Body of pancreas (tissue), 4 donors: Measurements from ENCODE around the gene MAGI3. TPM values are rescaled to one million over a fixed set of nuclear protein-coding genes. Genes with fewer than 3 reads are reported as not detected.

ENCODE experiments used
- ATAC-seq: fragments of 150-250 bp; one replicate; pipeline ENCODE4 v1.9.1; 2016
- DNase-seq, 4 donors: peaks; one replicate each; pipeline ENCODE4 v3.0.0-alpha.2; 2019
- H3K27ac ChIP-seq, 4 donors: fragments of 200-600 bp; sonication (generic); 1 replicate in 3 of 4; 2 replicates in 1 of 4; pipeline versions ENCODE4 v1.5.1 to v1.6.1; 2016 to 2019; ENCODE audit warnings: mild to moderate bottlenecking in 1 of 4, mixed read lengths in 1 of 4, moderate library complexity in 1 of 4
- H3K27me3 ChIP-seq, 2 donors: fragments of 200-600 bp; sonication (generic); one replicate each; pipeline ENCODE4 v1.6.0; 2016; ENCODE audit warnings: mild to moderate bottlenecking in 1 of 2
- H3K36me3 ChIP-seq, 2 donors: fragments of 200-600 bp; sonication (generic); replicated peaks in 1 of 2; 2 replicates each; pipeline ENCODE4 v1.5.1; 2016; ENCODE audit warnings: low read depth in 2 of 2; ENCODE audit not compliant: insufficient read depth in 1 of 2
- H3K4me1 ChIP-seq: fragments of 200-600 bp; sonication (generic); one replicate; pipeline ENCODE4 v1.6.0; 2016
- H3K4me3 ChIP-seq, 2 donors: fragments of 200-600 bp; sonication (generic); 1 replicate in 1 of 2; 2 replicates in 1 of 2; pipeline ENCODE4 v1.5.1; 2016 to 2019
- H3K9me3 ChIP-seq, 3 donors: fragments of 200-600 bp; sonication (generic); 1 replicate in 2 of 3; 2 replicates in 1 of 3; pipeline ENCODE4 v1.5.1; 2016
- POLR2A ChIP-seq, 3 donors: fragments of 450-650 bp; IDR thresholded peaks; one replicate each; pipeline ENCODE4 v1.6.1; 2016; ENCODE audit warnings: antibody characterized with exemption in 3 of 3, mild to moderate bottlenecking in 2 of 3
- WGBS, 2 donors: methylation state at CpG; one replicate each; pipeline ENCODE4 v1.1.5; 2017; 5-methylcytosine and 5-hydroxymethylcytosine counted together
- intact Hi-C: fragments of 100-400 bp; cut with DNase I; formaldehyde crosslinking; loops from one replicate; pipeline ENCODE4 v1.15.1; 2023
- total RNA-seq, 2 donors: library from RNA; depleted of rRNA; stranded (reverse); fragments of >200 nt; gene quantifications; one replicate each; pipeline ENCODE4 v1.1.0, GENCODE V29; 2016
- TF ChIP-seq, protein P1 (sequence below), 7 experiments: fragments of 450-650 bp in 4 of 7; fragments of 200-600 bp in 3 of 7; sonication (generic) in 3 of 7; IDR thresholded peaks; one replicate each; pipeline ENCODE4 v1.5.1; 2016 to 2019; ENCODE audit warnings: antibody characterized with exemption in 7 of 7

MAGI3 gene
- total RNA-seq, 2 donors from 2014 or later: 38.4 to 75.8 TPM

DNA sequence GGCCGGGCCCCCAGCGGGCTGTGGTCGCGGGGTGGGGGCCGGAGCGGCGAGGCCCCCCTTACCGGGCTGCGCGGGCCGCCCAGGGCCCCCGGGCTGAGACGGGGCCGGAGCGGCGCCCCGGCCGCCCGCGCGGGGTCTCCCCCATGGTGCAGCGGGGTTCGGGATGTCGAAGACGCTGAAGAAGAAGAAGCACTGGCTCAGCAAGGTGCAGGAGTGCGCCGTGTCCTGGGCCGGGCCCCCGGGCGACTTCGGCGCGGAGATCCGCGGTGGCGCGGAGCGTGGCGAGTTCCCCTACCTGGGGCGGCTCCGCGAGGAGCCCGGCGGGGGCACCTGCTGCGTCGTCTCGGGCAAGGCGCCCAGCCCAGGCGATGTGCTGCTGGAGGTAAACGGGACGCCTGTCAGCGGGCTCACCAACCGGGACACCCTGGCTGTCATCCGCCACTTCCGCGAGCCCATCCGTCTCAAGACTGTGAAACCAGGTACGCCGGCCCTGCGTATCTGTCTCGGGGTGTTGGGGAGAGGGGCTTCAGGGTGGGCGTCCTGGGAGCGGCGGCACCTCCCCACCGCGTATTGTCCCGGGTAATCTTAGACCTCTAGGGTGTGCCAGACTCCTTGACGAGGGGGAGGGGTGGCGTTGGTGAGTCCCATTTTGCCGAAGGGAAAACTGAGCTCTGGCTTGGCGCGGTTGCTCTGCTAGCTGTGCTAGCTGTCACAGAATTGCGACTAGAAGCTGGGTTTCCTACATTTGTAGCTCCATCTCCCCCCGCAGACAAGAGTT, 745 bp downstream of the MAGI3 start:
- WGBS, 2 donors: 0 to 1% methylated on average over 10 to 64 of the region's 74 CpGs
- Histone ChIP-seq H3K4me3 (peak overlapping the region; percentile 93 to 95), H3K27me3 (no peaks in the 10 kb centered on the region), H3K4me1 (peaks cover 23% of the 10 kb centered on the region), H3K36me3 (no peaks in the 10 kb centered on the region), H3K27ac (peak overlapping the region; percentile 88 to 98 (median 95)), H3K9me3 (no peaks in the 10 kb centered on the region)
- TF ChIP-seq POLR2A (IDR thresholded peaks at IDR 0.05): peak in 1 of 3 donors; percentile 33
- TF ChIP-seq, protein P1, sequence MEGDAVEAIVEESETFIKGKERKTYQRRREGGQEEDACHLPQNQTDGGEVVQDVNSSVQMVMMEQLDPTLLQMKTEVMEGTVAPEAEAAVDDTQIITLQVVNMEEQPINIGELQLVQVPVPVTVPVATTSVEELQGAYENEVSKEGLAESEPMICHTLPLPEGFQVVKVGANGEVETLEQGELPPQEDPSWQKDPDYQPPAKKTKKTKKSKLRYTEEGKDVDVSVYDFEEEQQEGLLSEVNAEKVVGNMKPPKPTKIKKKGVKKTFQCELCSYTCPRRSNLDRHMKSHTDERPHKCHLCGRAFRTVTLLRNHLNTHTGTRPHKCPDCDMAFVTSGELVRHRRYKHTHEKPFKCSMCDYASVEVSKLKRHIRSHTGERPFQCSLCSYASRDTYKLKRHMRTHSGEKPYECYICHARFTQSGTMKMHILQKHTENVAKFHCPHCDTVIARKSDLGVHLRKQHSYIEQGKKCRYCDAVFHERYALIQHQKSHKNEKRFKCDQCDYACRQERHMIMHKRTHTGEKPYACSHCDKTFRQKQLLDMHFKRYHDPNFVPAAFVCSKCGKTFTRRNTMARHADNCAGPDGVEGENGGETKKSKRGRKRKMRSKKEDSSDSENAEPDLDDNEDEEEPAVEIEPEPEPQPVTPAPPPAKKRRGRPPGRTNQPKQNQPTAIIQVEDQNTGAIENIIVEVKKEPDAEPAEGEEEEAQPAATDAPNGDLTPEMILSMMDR (IDR thresholded peaks at IDR 0.05): peak in 1 of 7 experiments; percentile 9
- intact Hi-C loops: no loop called here
- ATAC-seq (peak; percentile 6), DNase-seq (peak; percentile 68 to 76 (median 71))

DNA sequence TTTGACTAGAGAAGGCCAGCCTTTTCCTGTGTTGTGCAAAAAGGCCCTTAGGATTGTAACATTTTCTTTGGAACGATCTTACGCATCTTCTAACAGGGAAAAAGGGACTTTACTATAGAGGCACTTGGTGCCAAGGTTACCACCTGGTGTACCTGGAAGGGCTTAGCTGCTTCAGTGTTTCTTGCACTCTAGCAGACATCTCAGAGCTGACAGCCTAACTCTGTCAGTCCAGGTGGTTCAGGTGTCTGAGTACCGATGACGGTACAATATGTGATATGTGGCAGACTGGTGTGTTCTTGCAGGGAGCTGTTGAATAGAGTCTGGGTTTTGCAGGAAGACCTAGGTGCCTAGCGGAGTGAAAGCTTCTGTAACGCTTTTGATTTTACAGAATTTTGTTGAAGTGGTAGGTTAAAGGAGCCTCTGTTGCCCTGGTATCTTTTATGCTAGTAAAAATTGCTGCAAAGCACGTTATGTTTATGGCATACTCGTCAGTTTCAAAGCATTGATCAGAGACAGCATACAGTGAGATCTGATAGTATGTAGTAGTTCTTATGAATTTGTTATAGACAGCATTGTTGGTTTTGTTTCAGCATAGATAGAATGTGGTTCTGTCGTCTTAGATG, 1.4 kb downstream of the MAGI3 start:
- 0 to 3% methylated on average over 9 of the region's 9 CpGs for WGBS, 2 donors
- ATAC-seq (peak; percentile 5), DNase-seq (peak; percentile 34 to 59 (median 56))
- Histone ChIP-seq H3K27ac (peak overlapping the region; percentile 88 to 98 (median 95)), H3K4me1 (peaks cover 25% of the 10 kb centered on the region), H3K27me3 (no peaks in the 10 kb centered on the region), H3K9me3 (no peaks in the 10 kb centered on the region), H3K36me3 (no peaks in the 10 kb centered on the region), H3K4me3 (peak overlapping the region; percentile 93 to 95)
- intact Hi-C loops: no loop called here
- TF ChIP-seq POLR2A (IDR thresholded peaks at IDR 0.05): no peak
- TF ChIP-seq, protein P1 (IDR thresholded peaks at IDR 0.05): no peak

DNA sequence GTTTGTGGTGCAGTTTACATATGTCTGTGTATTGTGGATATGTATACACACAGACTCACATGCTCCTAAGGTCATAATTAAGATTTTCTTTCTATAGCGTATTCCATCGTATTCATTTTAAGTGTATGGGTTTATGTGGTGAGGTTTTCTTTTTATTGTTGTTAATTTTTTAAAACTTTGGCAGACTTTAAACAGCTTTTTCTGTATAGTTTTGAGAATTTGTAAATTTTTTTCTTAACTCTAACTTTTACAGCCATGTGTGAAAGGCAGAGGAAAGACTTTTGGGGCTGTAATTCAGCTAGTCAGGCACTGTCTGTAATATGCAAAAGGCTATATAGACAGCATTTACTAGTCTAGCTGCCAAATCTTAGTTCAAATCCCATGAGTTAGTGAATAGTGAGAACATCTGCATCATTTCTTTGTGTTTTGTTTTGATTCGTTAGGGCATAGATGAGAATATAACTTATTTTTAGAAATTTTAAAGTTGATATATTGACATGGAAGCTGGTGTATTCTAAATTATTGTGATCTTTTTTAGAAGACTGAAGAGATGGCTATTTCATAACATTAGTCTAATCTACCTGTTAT, 2.3 kb downstream of the MAGI3 start:
- H3K4me3 ChIP-seq: peak overlapping the region; percentile 93 to 95
- H3K27me3 ChIP-seq: no peaks in the 10 kb centered on the region
- DNase-seq (no peak), ATAC-seq (no peak)
- TF ChIP-seq, protein P1 (IDR thresholded peaks at IDR 0.05): no peak
- no peak for TF ChIP-seq POLR2A (IDR thresholded peaks at IDR 0.05)
- no peaks in the 10 kb centered on the region for H3K9me3 ChIP-seq
- 13 to 17% methylated on average over 3 of the region's 3 CpGs for WGBS, 2 donors
- peaks cover 32% of the 10 kb centered on the region for H3K4me1 ChIP-seq
- no peaks in the 10 kb centered on the region for H3K36me3 ChIP-seq
- peak overlapping the region in 3 of 4 donors; percentile 88 to 98 (median 95) for H3K27ac ChIP-seq
- intact Hi-C loops: no loop called here

DNA sequence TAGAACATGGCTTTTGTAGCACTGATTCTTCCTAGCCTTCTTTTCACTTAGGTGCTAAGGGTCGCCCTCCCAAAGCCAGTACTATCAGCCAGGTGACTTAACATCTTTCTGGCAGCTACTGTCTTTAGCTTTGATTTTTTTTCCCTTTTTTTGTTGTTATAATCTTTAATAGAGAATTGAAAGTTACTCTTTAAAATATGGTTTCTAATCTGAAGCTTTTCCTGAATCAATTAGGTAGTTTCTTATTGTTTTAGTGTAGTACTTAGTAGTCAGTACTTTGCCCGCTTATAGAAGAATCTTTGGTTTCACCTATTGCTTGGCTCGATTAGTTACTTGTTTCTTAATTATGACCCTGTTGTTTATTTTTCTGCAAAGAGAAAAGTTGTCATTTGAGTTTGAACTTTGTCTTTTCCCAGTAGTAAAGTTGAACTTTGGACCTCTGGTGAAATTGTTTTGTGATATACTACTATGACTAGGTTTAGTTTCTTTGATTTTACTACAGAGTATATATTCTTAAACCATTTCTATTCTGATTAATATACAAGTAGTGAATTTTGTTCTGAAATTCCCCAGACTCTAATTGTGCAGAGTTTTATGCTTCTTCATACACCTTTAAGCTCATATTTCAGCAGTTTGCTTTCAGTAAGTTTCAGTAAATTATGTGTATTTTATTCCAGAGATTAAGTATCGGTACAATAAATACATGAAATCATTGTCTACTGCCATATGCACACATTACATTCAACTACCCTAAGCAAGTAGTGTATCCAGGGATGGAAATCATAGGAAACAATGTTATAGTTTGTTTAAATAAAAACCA, 3.9 kb downstream of the MAGI3 start:
- Histone ChIP-seq H3K4me3 (peak overlapping the region in 1 of 2 donors; percentile 10), H3K27me3 (no peaks in the 10 kb centered on the region), H3K36me3 (no peaks in the 10 kb centered on the region), H3K9me3 (no peaks in the 10 kb centered on the region), H3K4me1 (peaks cover 29% of the 10 kb centered on the region), H3K27ac (peak overlapping the region; percentile 20 to 98 (median 44))
- no peak for ATAC-seq
- 11 to 24% methylated on average over 4 of the region's 4 CpGs for WGBS, 2 donors
- no peak for TF ChIP-seq POLR2A (IDR thresholded peaks at IDR 0.05)
- TF ChIP-seq, protein P1 (IDR thresholded peaks at IDR 0.05): no peak
- no peak for DNase-seq
- intact Hi-C loops: no loop called here
